ENCODE data around the gene RRP1B. TPM values are rescaled to one million over a fixed set of nuclear protein-coding genes. Genes with fewer than 3 reads are reported as not detected.
A peak's percentile ranks its signal among the peaks of the same experiment; 100 is the strongest.
"Not testable (repeated sequence)": the region's sequence is repeated elsewhere in the genome, so short reads cannot be mapped to it uniquely, and the experiment has no call there.

The RRP1B gene
- total RNA-seq, 1 donor from 2014 or later, result 47.4 TPM

DNA sequence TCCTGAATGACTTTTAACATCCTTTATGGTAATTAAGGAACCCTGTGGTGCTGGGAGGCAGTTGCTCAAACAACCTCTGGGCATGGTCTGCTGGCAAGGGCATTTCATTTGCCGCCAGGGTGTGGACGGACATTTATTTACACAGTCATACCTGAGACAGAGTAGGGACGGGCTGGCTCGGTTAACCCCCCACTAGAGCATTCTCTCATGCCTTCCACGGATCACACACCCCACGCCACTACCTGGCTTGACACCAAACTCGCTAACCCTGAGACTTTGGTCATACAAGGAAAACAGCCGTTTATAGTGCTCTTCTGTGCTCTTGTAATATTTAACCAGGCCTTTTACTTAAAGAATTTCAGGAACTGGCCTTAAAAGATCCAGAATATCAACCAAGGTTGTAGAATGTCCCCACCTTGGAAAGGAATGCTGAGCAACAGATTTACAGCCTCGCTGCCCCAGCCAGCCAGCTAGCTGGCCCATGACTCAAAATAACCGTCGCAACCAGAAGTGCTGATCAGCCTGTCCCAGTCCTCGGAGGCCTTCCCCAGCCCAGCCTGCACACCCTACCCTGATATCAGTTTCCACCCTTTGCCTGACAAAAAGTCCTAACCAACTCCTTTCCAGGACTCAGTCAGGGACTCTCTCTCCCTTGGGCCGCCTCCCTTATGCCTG lies 53.0 kb downstream of the RRP1B start:
- H3K4me3 ChIP-seq (ENCODE audit: low read depth, low read length), result no peak overlapping the region
- H3K36me3 ChIP-seq (ENCODE audit: control insufficient read depth, insufficient read depth, low read length), result no peaks in the 10 kb centered on the region
- DNase-seq (ENCODE audit: low read depth), result peak; percentile 93
- no peak for TF ChIP-seq CTCF (IDR thresholded peaks at IDR 0.05; ENCODE audit: insufficient read depth, low read length, poor library complexity, severe bottlenecking)
- no peaks in the 10 kb centered on the region for H3K27me3 ChIP-seq (ENCODE audit: control insufficient read depth, insufficient read depth, low read length)

- H3K36me3 ChIP-seq (ENCODE audit: control insufficient read depth, insufficient read depth, low read length); DNase-seq (ENCODE audit: low read depth); H3K27me3 ChIP-seq (ENCODE audit: control insufficient read depth, insufficient read depth, low read length); H3K4me3 ChIP-seq (ENCODE audit: low read depth, low read length): not testable (repeated sequence)
Observed at GRCh38 chr21:43713123-43713522, 53.8 kb downstream of the RRP1B start.

GRCh38 chr21:43716376-43717165 lies 57.2 kb downstream of the RRP1B start:
- H3K36me3 ChIP-seq (ENCODE audit: control insufficient read depth, insufficient read depth, low read length), result no peaks in the 10 kb centered on the region
- no peaks in the 10 kb centered on the region for H3K27me3 ChIP-seq (ENCODE audit: control insufficient read depth, insufficient read depth, low read length)
- DNase-seq (ENCODE audit: low read depth), result no peak
- no peak overlapping the region for H3K4me3 ChIP-seq (ENCODE audit: low read depth, low read length)
- TF ChIP-seq CTCF (IDR thresholded peaks at IDR 0.05; ENCODE audit: insufficient read depth, low read length, poor library complexity, severe bottlenecking), result no peak

DNA sequence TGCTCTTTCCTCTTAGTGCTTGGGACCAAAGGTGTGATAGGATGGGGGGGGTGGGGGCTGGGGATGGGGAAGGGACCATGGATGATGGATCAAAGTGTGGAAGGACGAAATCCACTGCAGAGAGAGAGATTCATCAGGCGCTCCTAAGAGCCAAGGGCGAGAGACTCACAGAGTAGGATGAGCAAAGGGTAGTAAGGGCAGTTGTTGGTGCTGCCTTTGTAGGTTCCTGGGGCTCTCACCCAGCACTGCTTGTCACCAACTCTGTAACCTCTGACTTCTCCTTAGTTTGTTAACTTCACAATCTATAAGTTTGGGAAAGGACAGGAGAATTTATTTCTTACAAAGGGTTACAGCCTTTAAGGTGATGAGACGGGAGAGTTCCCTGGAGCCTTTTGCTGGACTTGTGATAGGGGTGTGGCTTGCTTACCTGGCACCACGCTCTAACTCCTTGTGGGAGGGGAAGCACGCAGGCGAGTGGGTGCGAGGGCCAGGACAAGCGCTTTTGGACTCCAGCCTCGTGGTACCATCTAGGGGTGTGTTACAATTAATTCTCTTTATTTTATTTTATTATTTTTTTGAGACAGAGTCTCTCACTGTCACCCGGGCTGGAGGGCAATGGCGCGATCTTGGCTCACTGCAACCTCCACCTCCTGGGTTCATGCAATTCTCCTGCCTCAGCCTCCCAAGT lies 58.0 kb downstream of the RRP1B start:
- H3K27me3 ChIP-seq (ENCODE audit: control insufficient read depth, insufficient read depth, low read length), result no peaks in the 10 kb centered on the region
- H3K4me3 ChIP-seq (ENCODE audit: low read depth, low read length), result no peak overlapping the region

DNA sequence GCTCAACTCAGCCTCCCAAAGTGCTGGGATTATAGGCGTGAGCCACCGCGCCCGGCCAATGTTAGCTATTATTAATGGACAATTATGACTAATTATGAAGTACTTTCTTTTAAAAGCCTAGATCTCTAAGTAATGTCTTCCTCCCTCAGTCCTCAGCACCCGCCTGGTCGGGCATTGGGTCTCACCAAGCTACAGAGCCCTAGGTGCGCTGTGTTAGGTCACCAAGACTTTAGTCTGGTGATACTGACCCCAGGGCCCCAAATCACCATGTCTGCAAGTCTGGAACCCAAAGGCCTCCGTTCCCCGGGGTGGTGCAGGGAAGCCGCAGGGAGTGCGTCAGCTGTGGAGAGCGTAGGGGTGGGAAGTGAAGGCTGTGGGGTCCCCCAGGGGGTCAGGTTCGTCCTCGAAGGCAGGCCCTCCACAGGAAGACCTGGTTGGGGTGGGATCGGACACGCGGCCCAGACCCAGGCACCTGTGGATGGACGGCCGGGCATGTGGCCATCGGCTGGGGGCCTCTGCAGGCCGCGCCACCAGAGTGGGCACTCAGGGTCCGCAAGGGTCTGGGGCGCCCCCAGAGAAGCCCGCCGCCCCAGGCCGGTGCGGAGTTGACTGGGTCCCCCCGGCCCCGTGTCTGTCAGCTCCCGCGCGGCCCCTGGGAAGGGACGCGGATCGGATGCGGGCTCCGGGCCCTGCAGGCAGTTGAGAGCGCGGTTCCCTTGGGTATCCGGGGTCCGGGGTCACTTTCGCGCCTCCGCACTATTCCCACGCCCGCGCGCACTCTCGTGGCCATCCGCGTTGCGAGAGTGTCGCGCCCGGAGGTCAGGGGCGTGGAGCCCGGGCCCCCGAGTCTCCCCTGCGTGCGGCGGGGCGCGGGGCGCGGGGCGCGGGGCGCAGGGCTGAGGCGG lies 58.9 kb downstream of the RRP1B start:
- no peak for TF ChIP-seq CTCF (IDR thresholded peaks at IDR 0.05; ENCODE audit: insufficient read depth, low read length, poor library complexity, severe bottlenecking)
- no peak for DNase-seq (ENCODE audit: low read depth)
- no peaks in the 10 kb centered on the region for H3K36me3 ChIP-seq (ENCODE audit: control insufficient read depth, insufficient read depth, low read length)
- no peaks in the 10 kb centered on the region for H3K27me3 ChIP-seq (ENCODE audit: control insufficient read depth, insufficient read depth, low read length)
- H3K4me3 ChIP-seq (ENCODE audit: low read depth, low read length), result peak overlapping the region; percentile 95

More for the DNA sequence above, 58.0 kb downstream of the RRP1B start:
- no peak for TF ChIP-seq CTCF (IDR thresholded peaks at IDR 0.05; ENCODE audit: insufficient read depth, low read length, poor library complexity, severe bottlenecking)
- H3K36me3 ChIP-seq (ENCODE audit: control insufficient read depth, insufficient read depth, low read length), result no peaks in the 10 kb centered on the region
- no peak for DNase-seq (ENCODE audit: low read depth)
